AG04449 (cell line): ENCODE results near the gene PYGM.

Experiments used
- CTCF ChIA-PET: fragments of 350-600 bp; formaldehyde crosslinking; extraction: SDS; loops from one replicate; lab custom pipeline; 2021; ENCODE audit warnings: antibody characterized with exemption; lab: Yijun Ruan, JAX
- POLR2A ChIA-PET: fragments of 400-600, 350-600 bp; formaldehyde crosslinking; extraction: SDS; loops from one replicate; lab custom pipeline; 2020; ENCODE audit warnings: antibody characterized with exemption, inconsistent platforms; lab: Yijun Ruan, JAX
- DNase-seq: peaks from one replicate; pipeline ENCODE4 v3.0.0-alpha.2; 2010; ENCODE audit warnings: low read depth, low spot score
- H3K4me3 ChIP-seq: 2 replicates; pipeline ENCODE4 v1.5.1; 2011; ENCODE audit warnings: low read depth, mild to moderate bottlenecking, control low read depth, low read length
- CTCF ChIP-seq: IDR thresholded peaks from one replicate; pipeline ENCODE4 v1.5.1; 2011; ENCODE audit warnings: mild to moderate bottlenecking, moderate library complexity, low read length, control low read depth, inconsistent platforms; ENCODE audit not compliant: insufficient read depth; ENCODE audit errors: missing control alignments

Gene PYGM

GRCh38 chr11:64736654-64737053 lies 23.1 kb downstream of the PYGM start:
- no peak overlapping the region for H3K4me3 ChIP-seq
- POLR2A ChIA-PET = no interaction called here
- CTCF ChIA-PET = interaction anchor here (1.6 to 3.5 kb wide), 3 partner anchors 10 to 48 kb away, joined by 8 to 12 read pairs (median 12); no protein-coding TSS in a partner anchor

GRCh38 chr11:64735725-64736259 lies 24.0 kb downstream of the PYGM start:
- ChIA-PET POLR2A (no interaction called here), CTCF (interaction anchor here (0.7 to 2.6 kb wide), 7 partner anchors 8 to 76 kb away, joined by 3 to 12 read pairs (median 3); partner anchors contain the start of gene RASGRP2)
- TF ChIP-seq CTCF = no peak
- no peak overlapping the region for H3K4me3 ChIP-seq
- DNase-seq = no peak

More at GRCh38 chr11:64736654-64737053, 23.1 kb downstream of the PYGM start:
- no peak for DNase-seq
- TF ChIP-seq CTCF = no peak

DNA sequence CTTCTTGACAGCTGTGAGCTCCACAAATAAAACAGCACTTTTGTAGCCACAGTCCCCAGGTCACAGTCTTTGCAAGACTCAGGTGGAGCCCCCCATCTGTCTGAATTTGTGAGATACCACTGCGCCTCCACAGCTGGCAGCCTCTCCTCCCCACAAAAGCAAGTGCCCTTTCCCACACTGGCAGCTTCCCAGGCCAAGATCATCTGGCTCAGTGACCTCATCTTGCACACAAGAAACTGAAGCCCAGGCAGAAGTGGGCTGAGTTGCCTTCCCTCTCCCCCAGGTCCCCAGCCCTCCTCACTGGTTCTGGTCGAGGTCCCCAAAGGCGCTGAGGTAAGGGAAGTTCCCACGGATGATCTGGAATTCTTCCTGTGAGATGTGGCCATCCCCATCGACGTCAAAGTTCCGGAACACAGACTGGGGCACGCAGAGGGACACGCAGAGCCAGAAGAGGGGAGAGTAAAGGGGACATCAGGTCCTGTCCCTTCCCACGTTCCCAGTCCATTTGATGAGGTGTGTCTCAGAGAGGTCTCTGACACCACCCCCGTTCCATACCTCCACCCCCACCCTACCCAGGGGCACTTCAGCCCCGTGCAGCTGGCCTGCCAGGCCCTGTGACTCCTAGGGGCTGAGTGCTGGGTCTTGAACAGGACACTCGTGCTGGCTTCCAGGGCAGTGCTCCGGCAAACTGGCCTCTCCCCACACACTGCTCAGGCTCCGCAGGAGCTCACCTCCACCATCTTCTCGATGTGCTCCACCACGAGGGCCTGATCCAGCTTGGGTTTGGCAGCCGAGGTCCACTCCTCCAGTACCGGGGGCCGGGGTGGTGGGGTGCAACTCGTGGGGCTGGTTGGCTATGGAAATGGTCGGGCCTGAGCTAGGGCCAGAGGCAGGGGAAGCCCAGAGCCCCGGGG lies 24.7 kb downstream of the PYGM start:
- ChIA-PET POLR2A (no interaction called here), CTCF (interaction anchor here (0.7 to 2.6 kb wide), 9 partner anchors 9 to 83 kb away, joined by 3 to 12 read pairs (median 3); partner anchors contain the start of gene RASGRP2)
- DNase-seq = no peak
- H3K4me3 ChIP-seq = no peak overlapping the region
- no peak for TF ChIP-seq CTCF

GRCh38 chr11:64731601-64732000 lies 28.2 kb downstream of the PYGM start:
- no peak for DNase-seq
- TF ChIP-seq CTCF = no peak
- no peak overlapping the region for H3K4me3 ChIP-seq
- ChIA-PET CTCF (interaction anchor here (2.0 kb wide), 1 partner anchor 9 kb away, joined by 6 read pairs; no protein-coding TSS in a partner anchor), POLR2A (no interaction called here)

DNA sequence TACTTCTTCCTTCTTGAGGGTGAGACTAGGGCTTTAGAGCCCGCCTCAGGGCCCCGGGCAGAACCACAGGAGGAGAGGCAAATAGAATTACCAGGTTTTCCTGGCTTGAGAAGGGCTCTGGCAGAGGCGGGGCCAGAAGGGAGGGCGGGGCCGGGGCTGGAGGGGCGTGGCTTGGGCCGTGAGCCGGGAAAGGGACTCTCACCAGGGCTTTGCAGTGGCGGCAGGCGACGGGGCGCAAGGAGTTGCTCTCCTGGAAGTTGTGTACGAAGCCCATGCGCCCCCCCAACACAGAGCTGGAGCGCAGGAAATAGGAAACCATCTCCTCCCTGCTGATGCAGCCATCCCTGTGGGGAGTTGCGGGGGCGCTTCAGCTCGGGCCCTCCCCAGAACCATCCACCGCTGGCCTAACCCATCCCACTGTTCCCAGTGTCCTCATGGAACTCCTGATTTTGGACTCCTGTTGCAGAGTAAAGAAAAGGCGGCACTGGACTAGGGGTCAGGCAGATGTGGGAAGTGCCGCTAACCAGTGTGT lies 29.9 kb downstream of the PYGM start:
- H3K4me3 ChIP-seq = no peak overlapping the region
- POLR2A ChIA-PET = no interaction called here
- DNase-seq = no peak

More for the DNA sequence above, 29.9 kb downstream of the PYGM start:
- CTCF ChIA-PET = interaction anchor here (0.7 to 2.0 kb wide), 3 partner anchors 11 to 13 kb away, joined by 3 to 6 read pairs (median 3); no protein-coding TSS in a partner anchor
- no peak for TF ChIP-seq CTCF
